ENCODE data around the gene SLC38A1.

SLC38A1 gene

DNA sequence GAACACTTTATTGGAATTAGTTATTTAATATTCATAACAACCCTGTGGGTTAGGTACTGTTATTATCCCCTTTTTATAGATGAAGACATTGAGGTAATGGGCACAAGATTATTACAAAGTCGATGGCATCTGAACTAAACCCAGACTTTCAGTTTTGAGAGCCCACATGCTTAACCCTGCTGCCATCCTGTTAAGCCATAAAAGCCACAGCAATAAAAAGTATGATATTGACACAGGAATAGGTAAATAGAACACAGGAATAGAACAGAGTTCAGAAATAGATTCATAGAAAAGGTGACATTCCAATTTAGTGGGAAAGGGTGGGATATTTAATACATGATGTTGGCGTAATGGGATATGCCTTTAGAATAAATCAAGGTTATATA lies 119.8 kb downstream of the SLC38A1 start:
- in situ Hi-C loops (cut with HindIII; ENCODE audit: low sequenced_read_pairs), result no loop called here
- TF ChIP-seq, protein P1, sequence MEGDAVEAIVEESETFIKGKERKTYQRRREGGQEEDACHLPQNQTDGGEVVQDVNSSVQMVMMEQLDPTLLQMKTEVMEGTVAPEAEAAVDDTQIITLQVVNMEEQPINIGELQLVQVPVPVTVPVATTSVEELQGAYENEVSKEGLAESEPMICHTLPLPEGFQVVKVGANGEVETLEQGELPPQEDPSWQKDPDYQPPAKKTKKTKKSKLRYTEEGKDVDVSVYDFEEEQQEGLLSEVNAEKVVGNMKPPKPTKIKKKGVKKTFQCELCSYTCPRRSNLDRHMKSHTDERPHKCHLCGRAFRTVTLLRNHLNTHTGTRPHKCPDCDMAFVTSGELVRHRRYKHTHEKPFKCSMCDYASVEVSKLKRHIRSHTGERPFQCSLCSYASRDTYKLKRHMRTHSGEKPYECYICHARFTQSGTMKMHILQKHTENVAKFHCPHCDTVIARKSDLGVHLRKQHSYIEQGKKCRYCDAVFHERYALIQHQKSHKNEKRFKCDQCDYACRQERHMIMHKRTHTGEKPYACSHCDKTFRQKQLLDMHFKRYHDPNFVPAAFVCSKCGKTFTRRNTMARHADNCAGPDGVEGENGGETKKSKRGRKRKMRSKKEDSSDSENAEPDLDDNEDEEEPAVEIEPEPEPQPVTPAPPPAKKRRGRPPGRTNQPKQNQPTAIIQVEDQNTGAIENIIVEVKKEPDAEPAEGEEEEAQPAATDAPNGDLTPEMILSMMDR (IDR thresholded peaks at IDR 0.05; ENCODE audit: low read depth, low read length), result no peak
- H3K4me3 ChIP-seq (ENCODE audit: low read depth, low read length), result no peak overlapping the region
- no peak for DNase-seq (ENCODE audit: low read depth, low spot score)

DNA sequence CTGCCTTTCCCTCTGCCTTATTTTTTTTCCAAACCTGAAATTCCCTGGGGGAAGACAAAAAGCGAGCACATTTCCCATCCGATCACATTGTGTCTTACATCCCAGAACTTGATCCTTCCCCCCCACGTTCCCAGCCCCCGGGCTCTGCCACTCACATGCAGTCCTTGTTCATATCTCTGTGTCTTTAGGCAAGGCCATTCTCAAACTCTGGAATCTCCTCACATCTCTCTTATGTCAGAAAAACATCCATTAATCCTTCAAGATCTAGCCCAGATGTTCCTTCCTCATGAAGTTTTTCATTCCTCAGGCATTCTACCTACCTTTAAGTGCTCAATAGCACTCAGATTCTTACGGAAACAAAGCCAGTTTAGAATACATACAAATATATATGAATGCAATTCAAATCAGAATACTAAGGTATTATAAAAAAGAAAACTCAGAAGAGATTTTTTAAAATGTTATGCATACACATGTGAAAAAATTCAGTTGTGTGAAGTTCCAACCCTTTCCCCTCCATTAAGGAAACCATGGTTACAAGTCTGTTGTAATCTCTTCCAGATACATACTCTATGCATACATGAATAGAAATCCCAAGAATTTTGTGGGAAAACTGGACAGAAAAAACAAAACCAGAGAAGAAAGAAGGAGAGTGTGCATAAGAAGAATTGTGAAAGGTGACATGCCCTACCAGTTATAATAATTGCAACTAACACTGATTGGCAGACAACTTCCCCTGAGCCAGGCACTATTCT lies 120.3 kb downstream of the SLC38A1 start:
- no peak overlapping the region for H3K4me3 ChIP-seq (ENCODE audit: low read depth, low read length)
- DNase-seq (ENCODE audit: low read depth, low spot score), result no peak
- in situ Hi-C loops (cut with HindIII; ENCODE audit: low sequenced_read_pairs), result no loop called here
- TF ChIP-seq, protein P1 (IDR thresholded peaks at IDR 0.05; ENCODE audit: low read depth, low read length), result no peak

DNA sequence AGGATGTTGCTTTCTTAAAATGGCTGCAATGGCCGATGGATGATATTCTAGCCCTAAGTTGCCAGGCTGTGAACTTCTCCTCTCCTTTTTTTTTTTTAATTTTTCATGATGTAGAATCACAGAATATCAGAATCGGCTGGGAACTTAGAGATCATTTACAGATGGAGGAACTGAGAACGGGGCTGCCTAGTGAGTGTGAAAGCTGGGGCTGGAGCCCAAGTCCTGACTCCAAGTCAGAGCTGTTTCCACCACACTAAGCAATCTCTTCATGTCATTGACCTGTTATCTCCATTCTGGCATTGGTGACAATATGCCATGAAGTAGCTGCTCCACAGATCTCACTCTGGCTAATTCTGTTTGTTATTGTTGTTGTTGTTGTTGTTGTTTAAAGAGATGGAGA lies 121.7 kb downstream of the SLC38A1 start:
- DNase-seq (ENCODE audit: low read depth, low spot score), result no peak
- H3K4me3 ChIP-seq (ENCODE audit: low read depth, low read length), result no peak overlapping the region
- in situ Hi-C loops (cut with HindIII; ENCODE audit: low sequenced_read_pairs), result no loop called here
- TF ChIP-seq, protein P1 (IDR thresholded peaks at IDR 0.05; ENCODE audit: low read depth, low read length), result no peak

DNA sequence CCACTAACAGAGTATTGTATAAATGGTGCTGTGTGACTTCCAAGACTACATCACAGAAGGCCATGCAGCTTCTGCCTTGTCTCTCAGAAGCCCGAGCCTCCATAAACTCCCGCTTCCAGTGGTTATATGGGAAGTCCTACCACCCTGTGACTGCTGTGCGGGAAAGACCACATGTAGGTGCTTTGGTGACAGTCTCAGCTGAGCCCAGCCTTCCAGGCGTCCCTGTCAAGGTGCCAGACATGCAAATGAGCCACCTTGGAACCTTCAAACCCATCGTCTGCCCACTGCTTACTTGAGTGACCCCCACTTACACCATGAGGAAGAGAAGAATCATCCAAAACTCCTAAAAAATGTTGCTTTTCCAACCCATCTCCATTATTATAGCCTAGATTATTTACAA lies 123.0 kb downstream of the SLC38A1 start:
- TF ChIP-seq, protein P1 (IDR thresholded peaks at IDR 0.05; ENCODE audit: low read depth, low read length), result no peak
- DNase-seq (ENCODE audit: low read depth, low spot score), result no peak
- in situ Hi-C loops (cut with HindIII; ENCODE audit: low sequenced_read_pairs), result no loop called here
- no peak overlapping the region for H3K4me3 ChIP-seq (ENCODE audit: low read depth, low read length)

DNA sequence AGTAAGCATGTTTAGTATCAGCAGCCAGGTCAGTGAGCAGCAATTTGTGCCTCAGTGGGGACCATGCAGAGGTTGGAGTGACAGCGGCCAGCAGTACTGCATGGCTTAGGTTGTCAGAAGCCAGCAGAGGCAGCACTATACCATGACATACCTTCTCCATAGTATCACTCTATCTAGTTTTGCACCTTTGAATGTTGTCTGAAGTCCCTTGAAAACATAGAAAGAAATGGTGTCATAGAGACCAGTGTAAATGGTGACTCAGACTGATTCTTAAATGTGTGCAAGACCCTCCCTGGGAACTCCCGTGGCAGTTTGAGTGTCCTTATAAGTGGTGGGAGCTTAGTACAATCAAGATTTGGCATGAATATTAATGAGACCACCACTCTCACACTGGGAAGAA lies 124.4 kb downstream of the SLC38A1 start:
- H3K4me3 ChIP-seq (ENCODE audit: low read depth, low read length), result no peak overlapping the region
- no peak for DNase-seq (ENCODE audit: low read depth, low spot score)
- TF ChIP-seq, protein P1 (IDR thresholded peaks at IDR 0.05; ENCODE audit: low read depth, low read length), result no peak
- in situ Hi-C loops (cut with HindIII; ENCODE audit: low sequenced_read_pairs), result no loop called here

DNA sequence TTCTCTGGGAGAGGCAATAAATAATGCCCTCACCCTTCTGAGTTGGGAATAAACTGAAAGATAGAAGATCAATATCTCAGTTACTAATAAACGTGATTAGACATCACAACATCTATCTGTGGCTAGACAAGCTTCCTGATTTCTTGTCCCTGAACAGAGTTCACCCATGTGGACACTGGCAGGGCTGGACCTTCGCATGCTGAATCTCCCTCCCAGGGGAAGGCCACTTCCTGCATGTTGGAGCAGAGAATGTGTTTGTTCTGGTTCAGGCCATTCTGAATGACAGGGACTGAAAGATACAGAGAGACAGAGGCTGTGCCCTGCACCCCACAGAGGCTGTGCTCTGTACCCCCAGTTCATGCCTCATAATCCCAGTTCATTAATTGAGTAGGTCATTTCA lies 132.6 kb downstream of the SLC38A1 start:
- in situ Hi-C loops (cut with HindIII; ENCODE audit: low sequenced_read_pairs), result no loop called here
- H3K4me3 ChIP-seq (ENCODE audit: low read depth, low read length), result no peak overlapping the region
- no peak for DNase-seq (ENCODE audit: low read depth, low spot score)
- TF ChIP-seq, protein P1 (IDR thresholded peaks at IDR 0.05; ENCODE audit: low read depth, low read length), result no peak
